Measurements from ENCODE around the gene RNF213.

DNA sequence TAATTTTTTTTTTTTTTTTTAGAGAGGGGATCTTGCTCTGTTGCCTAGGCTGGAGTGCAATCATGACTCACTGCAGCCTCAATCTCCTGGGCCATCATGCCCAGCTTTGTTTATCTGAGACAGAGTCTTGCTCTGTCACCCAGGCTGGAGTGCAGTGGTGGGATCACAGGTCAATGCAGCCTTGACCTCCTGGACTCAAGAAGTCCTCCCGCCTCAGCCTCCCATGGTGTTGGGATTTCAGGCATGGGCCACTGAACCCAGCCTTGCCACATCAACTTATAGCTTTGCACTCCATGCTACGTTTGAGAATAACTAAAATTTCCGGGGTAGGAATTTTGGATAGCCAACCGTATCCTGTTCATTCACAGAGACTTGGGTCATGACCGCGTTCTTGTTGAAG is 30.6 kb downstream of the RNF213 start:
- no peak for TF ChIP-seq EZH2 (IDR thresholded peaks at IDR 0.05; ENCODE audit: borderline replicate concordance, low read length)
- TF ChIP-seq CTCF (IDR thresholded peaks at IDR 0.05; ENCODE audit: low read length) = no peak
